ENCODE measurements around the gene OSBPL3.

The OSBPL3 gene

DNA sequence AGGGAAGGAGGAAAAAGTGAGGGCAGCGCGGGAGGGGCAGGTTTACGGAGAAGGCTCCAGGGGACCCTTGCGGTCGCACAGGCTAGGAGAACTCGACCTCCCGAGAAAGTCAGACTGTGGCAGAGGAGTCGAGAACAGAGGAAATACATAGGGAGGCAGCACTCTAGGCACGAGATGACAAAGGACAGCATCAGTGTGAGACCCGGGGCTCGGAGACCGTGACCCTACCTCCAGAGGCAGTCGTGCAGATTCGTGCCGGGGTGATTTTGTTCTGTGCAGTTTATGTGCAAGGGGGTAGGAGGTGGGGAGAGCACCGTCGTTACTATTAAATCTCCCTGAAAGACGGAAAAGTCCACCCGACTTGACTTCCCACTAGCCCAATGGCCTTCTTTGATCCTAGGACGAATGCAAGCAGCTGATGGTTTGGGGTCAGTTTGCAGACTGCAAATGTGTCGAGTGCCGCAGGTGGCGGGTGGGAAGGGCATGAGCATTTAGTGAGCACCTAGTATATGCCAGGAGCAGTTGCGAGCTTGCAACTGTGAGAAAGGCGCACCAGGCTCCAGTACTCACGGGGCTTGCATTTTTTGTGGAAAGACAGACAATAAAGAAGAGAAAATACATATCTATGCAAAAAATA, 674 bp upstream of the OSBPL3 start:
- DNase-seq: peak; percentile 50

DNA sequence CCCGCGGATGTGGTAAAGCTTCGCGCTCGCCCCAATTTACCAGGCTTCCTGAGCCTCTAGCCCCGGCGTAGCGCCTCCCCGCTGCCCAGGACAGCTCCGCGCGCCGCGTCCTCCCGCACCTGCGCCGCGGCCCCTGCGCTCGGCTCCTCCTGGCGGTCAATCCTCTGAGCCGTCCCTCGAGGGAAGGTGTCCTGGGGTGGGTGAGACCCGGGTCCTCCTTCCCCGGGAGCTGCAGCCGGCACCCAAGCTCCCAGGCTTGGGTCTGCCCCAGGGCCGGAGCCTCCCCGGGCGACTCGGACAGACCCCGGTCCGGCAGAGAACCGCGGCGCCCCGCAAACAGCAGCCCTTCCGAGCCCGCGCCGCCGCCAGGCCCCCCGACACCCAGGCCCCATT, 512 bp downstream of the OSBPL3 start:
- DNase-seq: peak; percentile 87

DNA sequence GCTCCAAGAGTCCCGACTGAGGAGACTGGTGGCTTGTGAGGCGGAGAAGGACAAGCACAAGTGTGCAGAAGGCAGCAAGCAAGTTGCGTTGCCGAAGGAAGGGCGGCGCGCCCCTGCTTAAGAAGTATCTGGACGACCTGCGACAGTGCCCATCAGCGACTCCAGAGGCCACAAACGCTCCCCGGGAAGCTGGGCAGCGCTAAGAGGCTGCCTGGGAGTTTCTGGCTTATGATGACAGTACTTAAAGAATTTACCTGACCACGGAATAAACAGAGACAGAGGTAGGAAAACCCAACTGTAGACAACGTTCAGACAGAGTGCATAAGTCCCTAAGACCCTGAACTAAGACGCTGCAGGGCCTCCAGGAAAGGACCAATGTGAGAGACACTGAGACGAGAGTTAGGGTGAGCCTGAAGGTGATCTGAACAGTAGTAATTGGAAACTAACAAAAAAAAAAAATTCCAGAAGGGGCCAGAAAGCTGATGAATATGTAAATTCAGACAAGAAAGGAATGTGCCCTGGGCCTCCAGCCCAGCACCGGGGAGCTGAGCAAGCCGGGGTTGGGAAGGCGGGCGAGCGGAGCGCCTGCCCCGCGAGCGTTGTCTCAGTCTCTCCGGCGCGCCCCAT, 1.0 kb downstream of the OSBPL3 start:
- DNase-seq: no peak

DNA sequence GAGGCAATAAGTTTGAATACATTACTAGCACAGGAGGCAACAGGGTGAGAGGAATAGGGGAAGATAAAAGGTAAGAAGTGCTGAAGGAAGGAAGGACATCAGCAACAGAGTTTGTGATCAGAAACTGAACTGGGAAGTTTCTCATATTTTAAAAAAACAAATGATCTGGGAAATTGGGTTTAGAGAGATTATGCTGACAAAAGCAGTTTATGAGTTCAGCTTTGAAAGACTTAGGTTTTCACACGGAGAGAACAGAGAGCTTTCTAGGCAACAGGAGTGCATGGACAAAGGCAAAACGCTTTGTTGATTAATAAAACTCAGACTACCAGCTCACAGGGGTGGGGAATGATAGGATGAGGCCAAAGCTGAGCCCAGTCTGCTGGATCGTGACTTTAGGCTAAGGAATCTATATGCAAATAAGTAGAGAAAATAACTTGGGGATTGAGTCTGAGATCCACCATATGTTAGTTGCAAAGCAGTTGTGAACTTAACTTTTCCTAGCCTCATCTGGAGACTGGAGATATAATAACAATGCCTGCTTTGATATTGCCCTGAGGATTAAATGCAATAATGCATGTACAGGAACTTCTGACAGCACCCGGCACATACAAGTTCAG, 4.2 kb downstream of the OSBPL3 start:
- no peak for DNase-seq

DNA sequence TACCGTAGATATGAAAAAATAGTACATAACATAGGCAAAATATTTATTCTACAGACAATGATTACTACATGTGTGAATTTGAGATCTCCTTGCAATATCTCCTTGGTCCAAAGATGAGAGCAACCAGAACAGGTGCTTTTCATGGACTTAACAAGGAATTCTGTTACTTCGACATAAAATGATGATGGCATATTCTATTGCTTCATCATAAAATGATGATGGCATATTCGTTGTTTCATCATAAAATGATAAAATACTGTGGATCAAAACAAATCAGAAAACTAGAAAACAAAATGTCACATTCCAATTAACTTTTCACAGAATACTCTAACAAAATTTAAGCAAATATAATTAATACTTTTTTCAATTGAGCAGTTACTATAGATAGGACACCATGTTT, 4.8 kb downstream of the OSBPL3 start:
- DNase-seq: no peak

DNA sequence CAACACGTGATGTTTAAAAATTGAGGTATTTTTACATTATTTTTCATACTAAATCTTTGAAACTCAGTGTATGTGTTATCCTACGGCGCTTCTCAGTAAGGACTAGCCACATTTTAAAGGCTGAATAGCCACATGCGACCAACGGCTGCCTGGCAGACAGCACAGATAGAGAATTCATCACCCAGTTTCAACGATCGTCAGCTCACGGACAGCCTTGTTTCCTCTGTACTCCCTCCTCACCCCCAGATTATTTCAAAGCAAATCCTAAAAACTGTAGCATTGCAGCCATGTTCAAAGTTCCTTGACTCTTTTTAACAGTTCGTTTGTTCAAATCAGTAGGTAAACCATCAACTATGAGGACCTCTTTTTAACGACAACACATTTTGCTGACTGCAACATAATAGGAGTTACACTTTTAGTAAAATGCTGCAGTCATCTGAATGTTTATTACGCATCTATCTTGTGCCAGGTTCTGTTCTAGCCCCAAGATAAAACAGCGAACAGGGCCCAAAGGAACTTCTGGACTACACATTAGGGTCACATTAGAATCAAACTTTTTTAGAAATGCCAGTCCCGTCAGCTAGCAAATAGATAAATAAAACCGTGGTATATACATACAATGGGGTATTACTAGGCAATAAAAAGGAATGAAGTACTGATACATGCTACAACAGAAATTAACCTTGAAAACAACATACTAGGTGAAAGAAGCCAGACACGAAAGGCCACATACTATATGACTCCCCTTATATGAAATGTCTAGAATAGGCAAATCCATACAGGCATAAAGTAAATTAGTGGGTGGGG, 5.7 kb downstream of the OSBPL3 start:
- DNase-seq: no peak

DNA sequence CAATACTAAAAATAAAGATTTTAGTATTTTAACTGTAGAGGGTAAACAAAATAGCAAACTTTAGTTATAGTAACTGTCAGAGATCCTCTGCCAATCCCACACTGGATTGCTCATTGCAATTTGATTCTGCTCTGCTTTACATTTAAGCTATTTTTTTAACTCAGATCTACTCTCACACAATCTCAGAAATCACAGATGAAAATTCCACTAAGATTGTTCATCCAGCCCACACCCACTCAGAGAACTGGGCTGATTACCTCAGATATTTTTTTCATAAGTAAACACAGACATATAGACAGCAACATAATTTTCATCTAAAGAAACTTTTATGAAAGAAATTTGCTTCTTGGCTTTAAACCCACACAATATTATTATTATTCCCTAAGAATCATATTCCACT, 7.0 kb downstream of the OSBPL3 start:
- no peak for DNase-seq

DNA sequence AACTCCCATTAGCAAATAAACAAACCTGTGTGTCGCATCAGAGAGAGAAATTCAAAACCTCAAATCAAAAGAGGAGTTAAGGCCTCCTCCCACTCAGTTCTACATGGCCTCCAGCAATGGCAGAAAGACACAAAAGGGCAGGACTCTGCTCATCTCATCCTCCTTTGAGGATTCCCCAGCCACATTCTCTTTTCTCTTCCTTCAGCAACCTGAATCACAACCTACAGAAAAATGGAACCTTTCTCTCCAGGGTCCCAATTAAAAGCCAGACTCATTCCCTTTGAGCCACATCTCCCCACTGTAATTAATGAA, 7.9 kb downstream of the OSBPL3 start:
- DNase-seq: no peak

DNA sequence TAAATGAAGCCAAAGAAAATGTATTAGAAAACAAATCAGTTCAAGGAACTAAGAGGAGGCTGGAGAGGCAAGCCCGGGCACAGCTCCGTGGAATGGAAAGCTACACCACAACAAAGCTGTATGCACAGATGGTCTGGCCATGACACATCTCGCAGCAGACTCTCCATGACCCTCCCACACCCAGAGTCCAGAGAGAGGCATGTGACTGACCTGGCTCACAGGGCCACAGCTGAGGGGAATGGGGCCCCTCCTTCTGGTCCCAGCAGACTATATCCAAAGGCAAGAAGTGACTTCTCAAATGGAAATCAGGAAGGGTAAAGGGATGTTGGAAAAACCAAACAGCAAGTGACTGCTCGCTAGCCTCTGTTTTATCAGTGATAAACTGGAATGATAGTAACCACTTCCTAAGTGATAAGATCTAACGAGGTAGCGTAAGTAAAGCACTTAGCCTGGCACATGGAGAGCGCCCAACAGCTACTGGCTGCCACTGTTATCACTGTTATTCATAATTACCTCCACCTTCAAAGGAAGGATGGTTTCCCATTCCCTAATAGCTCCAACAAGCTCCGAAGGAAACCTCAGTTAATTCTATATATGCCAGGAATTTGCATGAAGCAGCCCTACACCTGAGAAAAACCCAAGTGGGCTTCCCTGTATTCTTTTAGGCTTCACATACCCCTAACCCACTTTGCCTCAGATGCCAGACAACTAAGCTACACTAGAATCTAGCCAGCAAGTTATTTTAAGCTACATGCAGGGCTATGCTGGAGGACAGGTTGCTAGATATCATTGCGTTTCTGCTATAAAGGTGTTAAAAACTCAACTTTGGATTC, 8.4 kb downstream of the OSBPL3 start:
- peak; percentile 16 for DNase-seq

DNA sequence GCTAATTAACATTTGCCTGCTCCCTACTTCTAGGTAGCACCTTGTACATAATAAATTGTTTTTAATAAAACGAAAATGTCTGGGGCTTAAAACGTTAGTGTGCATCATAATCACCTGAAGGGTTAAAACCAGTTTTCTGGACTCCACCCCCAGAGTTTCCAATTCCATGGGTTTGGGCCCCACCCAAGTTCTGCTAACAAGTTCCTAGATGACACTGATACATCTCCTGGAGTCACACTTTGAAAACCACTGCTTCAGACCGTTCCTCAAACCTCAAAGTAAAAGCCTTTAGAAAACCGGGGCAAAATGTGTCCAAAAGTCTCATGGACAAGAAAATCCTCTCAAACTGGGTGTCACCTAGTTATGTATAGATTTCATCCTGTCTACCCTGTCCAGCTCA, 9.3 kb downstream of the OSBPL3 start:
- no peak for DNase-seq

DNA sequence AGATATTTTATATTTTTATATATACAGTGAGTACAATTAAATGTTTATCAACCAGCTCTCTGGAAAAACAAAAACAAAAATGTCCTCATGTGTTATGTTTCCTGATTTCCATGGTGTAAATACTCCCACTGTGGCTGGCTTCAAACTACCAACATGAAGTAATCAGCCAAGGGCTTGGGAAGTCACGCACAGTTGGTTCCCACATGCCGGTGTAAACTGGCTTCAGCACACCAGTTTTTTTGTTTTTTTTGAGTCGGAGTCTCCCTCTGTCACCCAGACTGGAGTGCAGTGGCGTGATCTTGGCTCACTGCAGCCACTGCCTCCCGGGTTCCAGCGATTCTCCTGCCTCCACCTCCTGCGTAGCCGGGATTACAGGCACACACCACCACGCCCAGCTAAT, 11.8 kb downstream of the OSBPL3 start:
- DNase-seq: no peak

DNA sequence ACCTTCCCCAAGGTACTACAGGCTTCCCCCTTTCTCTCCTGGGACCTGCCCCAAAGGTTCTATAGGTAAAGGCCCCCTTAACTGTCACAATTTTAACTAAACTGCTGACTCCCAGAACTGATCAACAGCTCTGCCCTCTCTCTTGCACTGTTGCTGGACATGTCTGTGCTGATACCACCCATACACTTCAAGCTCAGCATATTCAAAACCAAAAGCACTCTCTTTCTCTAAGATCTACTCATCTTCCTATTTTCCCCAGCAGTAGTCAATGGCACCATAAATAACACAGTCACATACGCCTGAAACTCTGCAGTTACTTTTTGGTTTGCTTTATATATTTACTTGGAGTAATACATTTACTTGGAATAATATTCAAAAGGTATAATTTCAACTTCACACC, 12.3 kb downstream of the OSBPL3 start:
- DNase-seq: no peak

DNA sequence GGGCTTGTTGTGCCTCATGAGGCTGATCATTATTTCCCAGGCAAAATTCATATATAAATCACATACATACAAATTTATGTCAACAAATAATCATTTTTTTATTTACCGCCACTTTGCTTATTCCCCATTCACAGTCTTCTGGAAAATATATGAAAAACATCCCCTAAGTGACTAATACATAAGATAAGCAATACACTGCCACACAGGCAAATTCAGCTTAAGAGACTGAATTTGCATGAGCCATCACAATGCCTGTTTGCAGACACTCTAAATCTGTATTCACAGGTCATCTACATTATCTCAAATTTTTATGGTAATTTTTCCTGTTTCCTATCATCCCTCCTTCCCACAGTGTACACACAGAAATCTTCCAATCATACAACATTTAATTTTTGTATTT, 13.2 kb downstream of the OSBPL3 start:
- DNase-seq: no peak

DNA sequence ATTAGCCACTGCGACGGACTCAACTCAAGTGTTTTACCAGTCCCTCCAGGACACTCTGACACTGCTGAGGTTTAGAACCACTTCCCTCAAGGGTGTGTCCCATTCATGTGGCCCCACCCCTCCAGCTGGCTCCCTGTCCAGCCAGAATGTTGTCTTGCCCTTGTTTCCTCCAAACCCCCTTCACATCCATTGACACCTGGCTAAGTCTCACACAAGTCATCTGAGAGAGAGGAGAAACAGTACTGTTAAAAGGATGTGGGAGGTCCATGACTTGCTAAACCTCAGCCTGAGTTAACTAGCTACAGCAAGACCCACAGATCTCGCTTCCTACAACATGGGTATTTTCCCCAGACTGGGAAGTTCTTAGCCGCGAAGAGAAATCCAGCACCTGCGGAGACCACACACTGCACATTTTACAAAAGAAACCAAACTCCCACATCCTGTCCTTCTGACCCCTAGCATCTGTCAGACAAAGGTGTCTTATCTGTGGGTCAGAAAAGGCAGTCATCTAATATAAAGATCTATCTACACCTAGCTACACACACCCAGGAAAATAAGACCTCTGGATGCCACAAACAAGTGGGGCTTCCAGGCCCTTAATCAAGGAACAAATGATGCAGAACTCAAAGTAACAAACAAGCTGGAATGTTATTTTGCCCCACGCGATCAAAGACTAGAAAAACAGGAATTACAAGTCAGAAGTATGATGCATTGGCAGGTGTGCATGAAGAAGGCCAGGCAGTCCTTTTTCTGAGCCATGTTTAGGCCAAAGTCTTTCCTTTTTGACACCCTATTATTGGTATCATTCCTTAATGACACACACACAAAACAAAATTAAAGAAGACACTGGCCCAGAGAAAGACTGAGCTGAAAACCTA, 13.9 kb downstream of the OSBPL3 start:
- DNase-seq: peak; percentile 65

DNA sequence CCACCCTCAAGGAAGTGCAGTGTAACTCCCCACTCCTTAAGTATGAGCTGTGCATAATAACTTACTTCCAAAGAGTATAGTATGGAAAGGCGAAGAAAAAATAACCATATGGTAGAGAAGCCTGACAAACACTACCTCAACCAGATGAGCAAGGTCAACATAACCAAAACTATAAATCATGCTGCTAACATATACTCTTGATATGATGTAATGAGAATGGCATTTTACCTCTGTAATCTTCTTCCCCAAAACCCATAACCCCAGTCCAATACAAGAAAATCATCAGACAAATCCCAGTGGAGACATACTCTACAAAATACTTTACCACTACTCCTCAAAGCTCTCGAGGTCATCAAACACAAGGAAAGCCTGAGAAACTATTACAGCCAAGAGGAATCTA, 15.8 kb downstream of the OSBPL3 start:
- DNase-seq: no peak

DNA sequence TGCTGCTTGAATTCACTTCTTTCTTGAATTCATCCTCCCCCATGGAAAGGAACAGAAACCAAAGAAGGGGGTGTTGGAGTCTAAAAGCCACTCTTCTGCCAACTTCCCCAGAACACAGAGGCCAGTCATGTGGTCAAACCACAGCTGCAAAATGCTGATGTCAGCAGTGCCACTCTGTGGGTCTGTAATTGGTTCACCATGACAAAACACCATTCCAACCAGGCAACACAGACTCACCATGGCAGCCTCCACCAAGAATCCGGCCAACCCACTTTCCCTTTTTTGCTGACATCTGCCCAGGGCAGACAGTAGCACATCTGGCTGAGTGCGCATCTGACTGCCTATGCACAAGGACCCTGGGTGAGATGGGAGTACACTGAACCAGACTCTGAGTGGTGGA, 16.8 kb downstream of the OSBPL3 start:
- peak; percentile 55 for DNase-seq

DNA sequence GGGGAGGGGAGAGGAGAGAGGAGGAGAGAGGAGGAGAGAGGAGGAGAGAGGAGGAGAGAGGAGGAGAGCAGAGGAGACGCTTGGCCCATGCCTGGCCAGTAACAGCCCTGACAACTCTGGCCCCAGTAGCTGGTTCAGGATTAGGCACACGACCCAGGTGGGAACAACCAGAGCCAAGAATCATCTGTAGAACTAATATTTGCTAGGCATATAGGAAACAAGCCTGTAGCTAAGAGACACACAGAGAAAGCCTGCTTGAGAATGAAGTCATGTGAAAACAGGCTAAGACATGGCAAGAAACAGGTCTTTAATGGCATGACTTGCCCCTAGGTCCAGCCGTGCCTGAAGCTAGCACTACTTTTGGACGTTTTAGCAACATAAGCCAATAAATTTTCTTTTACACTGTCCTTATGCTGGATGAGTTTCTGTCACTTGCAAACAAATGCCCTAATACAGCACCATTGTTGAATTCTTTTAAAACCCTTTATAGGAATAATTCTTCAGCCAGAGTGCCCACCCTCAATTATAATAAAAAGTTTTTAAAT, 17.5 kb downstream of the OSBPL3 start:
- no peak for DNase-seq

DNA sequence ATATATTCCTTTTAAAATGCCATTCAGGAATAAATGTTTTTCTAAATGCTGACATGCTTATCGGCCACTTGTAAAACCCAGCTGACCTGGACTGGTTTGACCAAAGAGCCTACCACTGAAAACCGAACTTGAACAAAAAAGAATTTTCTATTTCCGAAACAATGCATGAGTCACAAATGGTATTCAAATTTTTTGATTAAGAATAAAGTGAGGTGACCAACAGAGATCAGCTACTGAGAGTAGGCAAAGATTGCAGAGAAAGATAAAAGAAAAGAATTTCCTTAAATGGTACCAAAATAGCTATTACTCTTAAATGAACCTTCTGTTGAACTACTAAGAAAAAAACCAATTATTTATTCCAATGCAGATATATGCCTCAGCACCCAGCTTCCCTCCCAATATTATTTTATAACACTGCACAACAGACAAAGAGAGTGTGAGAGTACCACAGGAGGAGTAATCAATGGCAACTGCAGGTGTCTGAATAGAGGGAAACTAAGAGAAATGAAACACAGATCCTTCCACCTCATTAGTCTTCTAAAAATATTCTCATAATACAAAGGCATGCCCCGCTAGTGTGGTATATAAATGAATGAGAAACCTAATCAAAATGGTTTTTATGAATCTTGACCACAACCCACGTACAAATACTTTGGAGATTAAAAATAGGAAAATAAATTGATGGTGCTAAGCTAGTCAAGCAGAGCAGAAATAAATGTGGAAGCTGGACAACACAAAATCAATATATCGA, 20.1 kb downstream of the OSBPL3 start:
- DNase-seq: no peak

DNA sequence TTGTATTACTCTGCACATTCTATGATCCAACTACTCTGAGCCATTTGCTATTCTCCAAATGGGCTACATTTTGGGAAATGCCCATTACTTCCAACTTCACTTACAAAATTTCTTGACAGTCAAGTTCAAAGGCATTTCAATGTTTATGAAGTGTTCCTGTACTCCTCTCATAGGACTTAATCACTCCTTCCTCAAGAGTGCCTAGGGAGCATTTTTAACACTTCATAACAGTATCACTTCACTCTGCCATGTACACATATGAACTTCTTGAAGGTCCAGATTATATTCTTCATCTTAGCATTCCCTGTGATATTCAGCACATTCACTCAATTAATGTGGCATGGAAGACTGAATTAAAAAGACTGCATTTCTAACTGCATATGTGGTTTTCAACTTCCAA, 21.6 kb downstream of the OSBPL3 start:
- DNase-seq: no peak

DNA sequence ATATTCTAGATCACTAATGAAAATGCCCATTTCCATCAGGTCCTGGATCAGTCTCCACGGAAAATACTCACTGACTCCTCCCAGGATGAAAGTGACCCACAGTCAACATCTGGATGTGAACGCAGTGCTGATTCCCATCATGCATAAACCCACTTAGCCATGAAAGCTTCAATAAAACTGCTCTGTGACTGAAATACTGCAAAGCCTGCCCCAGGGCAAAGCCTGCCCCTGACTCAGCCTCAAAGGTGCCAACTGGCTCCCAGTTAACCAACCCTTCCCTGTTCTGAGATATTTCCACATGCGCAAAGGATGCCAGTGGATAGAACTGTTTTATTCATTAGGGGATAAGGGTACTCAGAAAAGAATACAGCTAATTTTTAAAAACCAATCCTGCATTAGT, 24.0 kb downstream of the OSBPL3 start:
- no peak for DNase-seq

DNA sequence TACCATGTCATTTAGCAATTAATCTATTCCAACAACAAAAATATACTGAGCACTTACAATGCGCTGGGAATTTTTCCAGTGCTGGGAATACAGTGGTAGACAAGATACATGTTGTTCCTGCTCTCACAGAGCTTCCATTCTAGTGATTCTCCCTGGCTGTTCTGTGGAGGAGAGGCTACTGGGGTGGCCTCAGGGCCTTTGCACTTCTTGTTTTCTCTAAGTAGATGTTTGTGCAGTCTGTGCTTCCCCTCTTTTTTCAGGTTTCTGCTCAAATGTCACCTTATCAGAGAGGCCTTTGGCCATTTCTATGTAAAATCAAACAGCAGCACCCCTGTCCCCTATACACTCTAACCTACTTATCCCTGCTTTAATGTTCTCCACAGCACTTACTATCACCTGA, 24.7 kb downstream of the OSBPL3 start:
- no peak for DNase-seq

Measured in activated CD4-positive, alpha-beta T cell treated with anti-CD3 and anti-CD28 coated beads, Interleukin-2, Interleukin-6, amounts not matched to agents 100 ng/mL and 50 ng/mL, durations not matched to agents 16 hours and 8 hours (primary cell).